Measurements from ENCODE around the gene ZNF142. TPM values are rescaled to one million over a fixed set of nuclear protein-coding genes. Genes with fewer than 3 reads are reported as not detected.

Gene ZNF142
- polyA plus RNA-seq, 3 donors = 17.4 to 20.9 (median 20.3) TPM

- no peak for DNase-seq (ENCODE audit: extremely low read depth in 1 of 11, low read depth in 9 of 11, low spot score in 4 of 11)
These were observed 659 bp downstream of the ZNF142 start for GRCh38 chr2:218658671-218659257.

GRCh38 chr2:218655751-218656150 is 3.7 kb downstream of the ZNF142 start:
- DNase-seq (ENCODE audit: extremely low read depth in 1 of 11, low read depth in 9 of 11, low spot score in 4 of 11) = no peak

DNA sequence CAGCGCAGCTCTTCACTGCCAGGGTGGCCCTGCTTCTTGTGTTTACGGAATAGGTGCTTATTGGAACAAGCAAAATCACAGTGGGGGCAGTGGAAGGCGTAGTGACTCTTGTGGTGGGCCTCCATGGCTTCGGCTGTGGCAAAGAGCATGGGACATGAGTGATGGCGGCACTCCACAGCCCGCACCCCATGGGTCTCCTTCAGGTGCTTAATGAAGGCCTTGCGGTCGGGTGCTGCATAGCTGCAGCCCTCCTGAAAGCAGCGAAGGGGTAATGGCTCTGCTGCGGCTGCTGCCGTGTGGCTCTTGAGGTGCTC is 10.7 kb downstream of the ZNF142 start:
- no peak for DNase-seq (ENCODE audit: extremely low read depth in 1 of 11, low read depth in 9 of 11, low spot score in 4 of 11)

DNA sequence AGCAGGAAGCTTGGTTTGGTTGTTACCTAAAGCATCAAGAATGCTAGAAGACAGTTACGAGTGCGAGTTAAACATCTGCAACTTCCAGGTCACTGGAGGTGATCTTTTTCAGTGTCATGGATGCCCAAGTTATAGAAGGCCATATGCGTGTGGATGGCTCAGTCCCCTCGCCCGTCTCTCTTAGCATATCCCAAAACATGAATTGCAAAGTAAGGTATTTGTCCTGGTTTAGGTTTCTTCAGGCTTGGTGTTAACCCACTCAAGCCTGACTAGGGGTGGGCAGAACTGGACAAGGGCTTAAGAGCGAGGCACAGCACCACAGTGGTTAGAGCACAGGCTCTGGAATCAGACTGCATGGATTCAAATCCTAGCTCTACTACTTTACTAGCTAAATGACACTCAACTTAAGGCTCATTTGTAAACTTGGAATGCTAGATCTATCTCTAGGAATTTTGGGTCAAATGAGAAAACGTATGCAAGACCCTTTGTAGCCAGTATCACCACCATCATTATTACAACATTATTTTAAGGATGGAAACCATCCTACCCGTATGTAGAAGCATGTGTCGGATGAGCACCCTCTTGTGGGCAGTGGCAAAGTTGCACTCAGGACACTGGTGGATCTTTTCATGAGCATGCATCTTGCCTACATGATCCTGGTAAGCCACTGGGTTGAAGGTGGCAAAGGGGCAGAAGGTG is 11.2 kb downstream of the ZNF142 start:
- DNase-seq (ENCODE audit: extremely low read depth in 1 of 11, low read depth in 9 of 11, low spot score in 4 of 11) = peak in 1 of 11 donors; percentile 29

DNA sequence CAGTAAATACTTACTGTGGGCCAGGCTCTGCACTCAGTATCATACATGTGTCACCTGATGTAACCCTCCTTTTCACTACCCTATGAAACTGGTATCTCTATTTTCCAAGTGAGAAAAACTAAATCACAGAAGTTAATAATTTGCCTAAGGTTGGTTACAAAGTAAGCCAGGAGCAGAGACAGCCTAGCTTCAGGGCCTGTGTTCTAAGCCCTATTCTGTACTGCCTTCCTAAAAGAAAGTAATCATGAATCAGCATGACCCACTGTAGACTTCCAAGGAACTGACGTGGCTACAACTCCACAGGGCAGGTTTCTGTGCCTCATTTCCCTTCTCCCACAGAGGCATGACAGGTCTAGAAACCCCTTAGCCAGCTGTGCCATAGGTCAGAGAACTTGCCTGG is 14.3 kb downstream of the ZNF142 start:
- no peak for DNase-seq (ENCODE audit: extremely low read depth in 1 of 11, low read depth in 9 of 11, low spot score in 4 of 11)

DNA sequence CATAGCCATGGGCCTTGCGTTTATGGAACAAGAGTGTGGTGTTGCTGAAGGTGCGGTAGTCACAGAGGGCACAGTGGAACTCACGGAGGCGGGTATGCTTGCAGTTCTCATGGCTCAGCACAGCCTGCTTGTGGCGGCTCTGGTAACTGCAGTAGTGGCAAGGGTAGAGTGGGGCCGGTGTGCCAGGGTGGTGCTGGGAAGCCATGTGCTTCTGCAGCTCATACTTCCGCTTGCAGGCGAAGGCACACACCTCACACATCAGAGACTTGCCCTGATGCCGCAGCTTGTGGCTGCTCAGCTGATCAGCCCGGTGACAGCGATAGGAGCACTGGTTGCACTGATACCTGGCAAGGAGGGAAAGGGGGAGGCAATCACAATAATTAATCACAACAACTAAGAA is 14.7 kb downstream of the ZNF142 start:
- no peak for DNase-seq (ENCODE audit: extremely low read depth in 1 of 11, low read depth in 9 of 11, low spot score in 4 of 11)

DNA sequence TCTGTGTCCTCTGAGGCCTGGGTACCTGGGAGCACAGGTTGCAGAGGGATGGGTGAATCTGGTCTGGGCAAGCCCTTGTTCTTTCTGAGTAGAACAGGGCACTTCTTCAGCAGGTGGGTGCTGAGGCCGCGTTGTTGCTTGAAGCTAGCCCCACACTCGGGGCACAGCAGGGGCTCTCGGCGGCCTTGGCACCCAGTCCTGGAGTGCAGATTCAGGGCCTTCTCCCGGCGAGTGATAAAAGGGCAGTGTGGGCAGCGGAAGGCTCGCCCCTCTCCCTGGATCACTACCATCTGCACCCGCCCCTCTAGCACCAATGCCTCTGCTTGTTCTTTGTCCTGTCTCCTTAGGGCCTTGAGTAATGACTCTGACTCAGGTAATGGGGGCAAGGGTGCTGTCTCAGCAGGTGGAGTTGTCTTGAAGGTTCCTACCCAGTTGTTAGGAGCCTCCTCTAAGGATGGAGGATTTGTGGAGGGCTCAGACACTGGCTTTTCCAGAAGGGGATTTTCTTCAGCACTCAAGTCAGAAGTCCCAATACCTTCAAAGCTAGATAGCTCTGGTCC is 15.6 kb downstream of the ZNF142 start:
- no peak for DNase-seq (ENCODE audit: extremely low read depth in 1 of 11, low read depth in 9 of 11, low spot score in 4 of 11)

DNA sequence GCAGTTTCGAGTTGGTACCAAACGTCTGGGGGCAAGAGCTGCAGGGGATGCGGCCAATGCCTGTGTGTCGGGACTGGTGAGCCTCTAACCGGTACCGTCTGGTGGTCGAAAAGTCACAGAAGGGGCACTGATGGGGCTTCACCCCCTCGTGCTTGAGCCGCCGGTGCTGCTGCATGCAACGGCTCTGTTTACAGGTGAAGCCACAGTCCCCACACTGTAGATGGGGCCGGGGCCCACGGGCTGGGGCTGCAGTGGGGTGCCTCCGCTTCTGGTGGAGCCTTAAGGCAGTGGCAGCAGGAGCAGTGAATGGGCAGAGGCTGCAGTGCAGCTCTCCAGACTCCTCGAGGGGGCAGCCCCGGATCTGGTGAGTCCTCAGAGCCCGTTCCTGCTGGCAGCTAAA is 16.6 kb downstream of the ZNF142 start:
- no peak for DNase-seq (ENCODE audit: extremely low read depth in 1 of 11, low read depth in 9 of 11, low spot score in 4 of 11)

GRCh38 chr2:218642121-218642656 is 17.2 kb downstream of the ZNF142 start:
- no peak for DNase-seq (ENCODE audit: extremely low read depth in 1 of 11, low read depth in 9 of 11, low spot score in 4 of 11)

DNA sequence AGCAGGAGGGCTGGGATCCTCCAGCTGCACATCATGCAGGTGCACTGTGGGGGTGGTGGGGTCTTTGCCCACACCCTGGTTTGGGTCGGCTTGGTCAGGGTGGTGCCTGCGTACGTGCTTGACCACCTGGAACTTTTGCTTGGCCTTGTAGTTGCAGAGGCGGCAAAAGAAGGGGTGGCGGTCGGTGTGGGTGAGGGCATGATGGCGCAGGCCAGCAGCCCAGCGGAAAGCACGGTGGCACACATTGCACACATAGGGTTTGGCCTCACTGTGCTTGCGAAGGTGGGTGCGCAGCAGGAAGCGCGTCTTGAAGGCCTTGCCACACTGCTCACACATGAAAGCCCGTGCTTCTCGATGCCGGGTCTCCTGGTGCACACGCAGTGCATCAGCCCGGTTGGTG is 21.1 kb downstream of the ZNF142 start:
- DNase-seq (ENCODE audit: extremely low read depth in 1 of 11, low read depth in 9 of 11, low spot score in 4 of 11) = no peak

GRCh38 chr2:218635719-218636118 is 23.7 kb downstream of the ZNF142 start:
- no peak for DNase-seq (ENCODE audit: extremely low read depth in 1 of 11, low read depth in 9 of 11, low spot score in 4 of 11)

GRCh38 chr2:218631837-218632236 is 27.6 kb downstream of the ZNF142 start:
- DNase-seq (ENCODE audit: extremely low read depth in 1 of 11, low read depth in 9 of 11, low spot score in 4 of 11) = no peak

- no peak for DNase-seq (ENCODE audit: extremely low read depth in 1 of 11, low read depth in 9 of 11, low spot score in 4 of 11)
These were observed 31.5 kb downstream of the ZNF142 start for GRCh38 chr2:218627939-218628338.

DNA sequence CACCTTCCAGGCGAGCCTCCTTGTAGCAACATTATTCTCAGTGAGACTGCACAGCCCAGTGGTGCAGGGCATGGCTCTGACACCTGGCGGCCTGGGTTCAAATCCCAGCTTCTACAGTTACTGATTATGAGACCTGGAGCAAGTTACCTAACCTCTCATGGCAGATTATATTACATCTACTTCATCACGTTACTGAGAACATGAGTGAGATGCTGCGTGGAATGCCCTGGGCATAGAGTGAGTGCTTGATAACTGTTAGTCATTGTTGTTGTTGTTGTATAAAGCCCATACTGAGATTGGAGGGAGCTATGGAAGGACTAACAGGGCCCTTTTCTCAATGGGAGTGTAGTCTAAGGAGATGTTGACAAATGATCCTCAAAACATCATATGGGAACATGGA is 33.1 kb downstream of the ZNF142 start:
- no peak for DNase-seq (ENCODE audit: extremely low read depth in 1 of 11, low read depth in 9 of 11, low spot score in 4 of 11)

GRCh38 chr2:218623366-218623705 is 36.1 kb downstream of the ZNF142 start:
- DNase-seq (ENCODE audit: extremely low read depth in 1 of 11, low read depth in 9 of 11, low spot score in 4 of 11) = no peak

DNA sequence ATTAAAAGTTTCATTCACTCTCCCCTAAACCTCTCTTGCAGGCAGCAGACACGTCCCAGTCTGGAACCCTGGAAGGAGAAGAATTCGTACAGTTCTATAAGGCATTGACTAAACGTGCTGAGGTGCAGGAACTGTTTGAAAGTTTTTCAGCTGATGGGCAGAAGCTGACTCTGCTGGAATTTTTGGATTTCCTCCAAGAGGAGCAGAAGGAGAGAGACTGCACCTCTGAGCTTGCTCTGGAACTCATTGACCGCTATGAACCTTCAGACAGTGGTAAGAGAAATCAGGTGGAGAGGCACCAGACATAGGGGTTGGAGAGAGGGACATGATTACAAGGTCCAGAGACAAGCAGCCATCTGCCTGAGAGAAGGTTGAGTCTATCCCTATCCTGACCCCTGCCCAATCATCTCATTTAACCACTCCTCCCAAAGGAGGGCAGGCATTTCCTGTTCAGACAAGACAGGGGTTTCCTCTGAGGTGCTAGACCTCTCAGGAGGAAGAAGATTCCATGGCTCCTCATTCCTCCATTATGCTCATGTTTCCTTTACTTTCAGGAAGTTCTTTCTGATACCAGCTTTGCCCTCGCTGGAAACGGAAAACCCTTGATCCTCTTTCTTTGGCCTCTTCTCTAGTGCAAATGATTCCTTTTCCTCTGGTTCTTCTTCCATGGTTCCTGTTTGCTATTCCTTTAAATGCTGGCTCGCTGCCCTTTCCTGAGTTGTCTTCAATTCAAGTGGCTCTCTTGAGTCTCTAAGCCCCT is 36.6 kb downstream of the ZNF142 start:
- no peak for DNase-seq (ENCODE audit: extremely low read depth in 1 of 11, low read depth in 9 of 11, low spot score in 4 of 11)

DNA sequence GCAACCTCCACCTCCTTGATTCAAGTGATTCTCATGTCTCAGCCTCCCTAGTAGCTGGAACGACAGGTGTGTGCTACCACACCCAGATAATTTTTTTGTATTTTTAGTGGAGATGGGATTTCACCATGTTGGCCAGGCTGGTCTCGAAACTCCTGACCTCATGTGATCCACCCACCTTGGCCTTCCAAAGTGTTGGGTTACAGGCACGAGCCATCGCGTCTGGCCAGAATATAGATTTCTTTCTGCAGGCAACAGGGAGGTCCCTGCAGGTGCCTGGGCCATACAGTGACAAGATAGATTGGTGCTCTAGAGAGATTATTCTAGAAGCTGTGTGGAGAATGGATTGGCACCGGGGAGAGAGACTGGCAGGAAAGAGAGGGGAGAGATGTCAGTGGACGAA is 38.4 kb downstream of the ZNF142 start:
- DNase-seq (ENCODE audit: extremely low read depth in 1 of 11, low read depth in 9 of 11, low spot score in 4 of 11) = no peak

GRCh38 chr2:218618102-218618860 is 41.1 kb downstream of the ZNF142 start:
- DNase-seq (ENCODE audit: extremely low read depth in 1 of 11, low read depth in 9 of 11, low spot score in 4 of 11) = no peak

DNA sequence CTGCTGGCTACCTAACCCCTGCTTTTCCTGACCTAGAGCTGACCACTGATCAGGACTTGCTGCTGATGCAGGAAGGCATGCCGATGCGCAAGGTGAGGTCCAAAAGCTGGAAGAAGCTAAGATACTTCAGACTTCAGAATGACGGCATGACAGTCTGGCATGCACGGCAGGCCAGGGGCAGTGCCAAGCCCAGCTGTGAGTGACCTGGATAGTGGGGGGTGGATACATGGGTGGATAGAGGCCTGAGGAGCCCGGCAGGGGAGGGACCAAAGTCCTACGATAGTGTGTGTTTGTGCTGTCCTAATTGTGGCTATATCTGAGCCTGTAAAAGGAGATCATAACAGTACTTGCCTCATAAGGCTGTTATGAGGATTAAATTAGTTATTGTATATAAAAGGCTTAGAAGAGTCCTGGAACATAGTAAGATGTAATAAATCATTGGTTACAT is 43.5 kb downstream of the ZNF142 start:
- no peak for DNase-seq (ENCODE audit: extremely low read depth in 1 of 11, low read depth in 9 of 11, low spot score in 4 of 11)
